Stimulated activated naive B cell treated with anti-CD40 and anti-IgM and Interleukin-4, amounts not matched to agents 10 μg/mL and 1 μg/mL and 100 μg/mL, for 72 hours (primary cell): Measurements from ENCODE around the gene HIPK2.

Experiments used
- ATAC-seq, 2 donors: fragments of 150-1000 bp; cut with Tn5 transposase; replicated peaks; 2 replicates each; pipeline ENCODE4 v1.10.0; 2021; ENCODE audit warnings: moderate library complexity in 1 of 2
- DNase-seq: peaks from one replicate; pipeline ENCODE4 v3.0.0; 2021
- H3K27ac Mint-ChIP-seq: one replicate; pipeline ENCODE4 v1.8.0; 2022; ENCODE audit warnings: mild to moderate bottlenecking, mixed read lengths
- H3K27me3 Mint-ChIP-seq, 2 donors: one replicate each; pipeline ENCODE4 v1.8.0; 2022; ENCODE audit warnings: mixed read lengths in 2 of 2
- H3K36me3 Mint-ChIP-seq, 2 donors: one replicate each; pipeline ENCODE4 v1.8.0; 2022; ENCODE audit warnings: mixed read lengths in 2 of 2, mild to moderate bottlenecking in 1 of 2
- H3K4me1 Mint-ChIP-seq, 2 donors: one replicate each; pipeline ENCODE4 v1.8.0; 2022; ENCODE audit warnings: mixed read lengths in 2 of 2, mild to moderate bottlenecking in 1 of 2
- H3K4me3 Mint-ChIP-seq, 2 donors: one replicate each; pipeline ENCODE4 v1.8.0; 2022; ENCODE audit warnings: mild to moderate bottlenecking in 2 of 2, mixed read lengths in 2 of 2, moderate library complexity in 1 of 2
- H3K9me3 Mint-ChIP-seq, 2 donors: one replicate each; pipeline ENCODE4 v1.8.0; 2022; ENCODE audit warnings: mixed read lengths in 2 of 2, mild to moderate bottlenecking in 1 of 2

The HIPK2 gene

DNA sequence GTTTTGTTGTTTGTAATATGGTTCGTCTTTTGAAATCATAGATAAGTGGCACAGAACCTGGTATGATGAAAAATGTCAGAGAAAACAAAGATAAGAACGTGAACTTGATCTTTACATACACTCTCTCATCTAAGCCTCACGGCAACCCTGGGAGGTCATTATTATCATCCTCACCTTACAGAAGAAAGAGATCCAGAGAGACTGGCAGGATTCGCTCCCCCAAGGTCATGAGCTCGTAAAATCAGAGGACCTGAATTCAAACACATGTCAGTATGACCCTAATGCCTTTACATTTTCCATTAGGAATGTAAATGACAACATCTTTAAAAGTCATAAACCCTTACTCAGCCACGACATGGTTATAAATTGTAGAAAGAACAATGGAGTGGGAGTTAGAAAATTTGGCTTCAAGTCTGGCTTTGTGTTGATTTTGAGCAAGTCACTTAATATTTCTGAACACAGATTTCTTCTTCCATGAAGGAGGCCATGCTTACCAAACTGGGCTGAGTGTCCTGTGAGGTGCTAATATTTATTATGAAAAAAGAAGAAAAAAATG is 35.9 kb downstream of the HIPK2 start:
- Mint-ChIP-seq H3K36me3 (peaks cover 15 to 27% of the 10 kb centered on the region in 2 donors), H3K4me3 (no peak overlapping the region), H3K9me3 (no peaks in the 10 kb centered on the region), H3K27me3 (no peaks in the 10 kb centered on the region), H3K4me1 (peaks cover 30 to 49% of the 10 kb centered on the region in 2 donors), H3K27ac (no peak overlapping the region)
- no peak for DNase-seq
- no peak for ATAC-seq

DNA sequence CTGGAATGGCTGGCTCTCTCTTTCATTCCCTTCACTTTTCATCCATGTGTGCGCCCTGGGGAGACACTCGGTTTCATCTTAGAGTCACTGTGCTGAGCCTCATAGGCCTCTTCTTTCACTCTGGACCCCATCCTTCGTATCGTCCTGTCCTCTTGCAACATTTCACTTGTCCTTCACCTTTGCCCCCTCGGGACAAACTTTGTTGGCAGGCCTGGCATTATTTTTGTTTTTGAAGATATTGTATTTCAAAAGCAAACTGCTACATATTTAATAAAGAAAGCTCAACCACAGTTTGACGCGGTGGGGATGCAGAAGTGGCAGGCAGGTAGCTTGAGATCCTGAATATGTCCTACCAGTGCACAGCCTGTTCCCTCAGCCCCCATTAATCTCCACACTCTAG is 36.6 kb downstream of the HIPK2 start:
- ATAC-seq: no peak
- no peak overlapping the region for H3K27ac Mint-ChIP-seq
- peaks cover 28 to 45% of the 10 kb centered on the region in 2 donors for H3K4me1 Mint-ChIP-seq
- no peak overlapping the region for H3K4me3 Mint-ChIP-seq
- no peaks in the 10 kb centered on the region for H3K27me3 Mint-ChIP-seq
- H3K9me3 Mint-ChIP-seq: no peaks in the 10 kb centered on the region
- peaks cover 19 to 29% of the 10 kb centered on the region in 2 donors for H3K36me3 Mint-ChIP-seq
- DNase-seq: no peak

DNA sequence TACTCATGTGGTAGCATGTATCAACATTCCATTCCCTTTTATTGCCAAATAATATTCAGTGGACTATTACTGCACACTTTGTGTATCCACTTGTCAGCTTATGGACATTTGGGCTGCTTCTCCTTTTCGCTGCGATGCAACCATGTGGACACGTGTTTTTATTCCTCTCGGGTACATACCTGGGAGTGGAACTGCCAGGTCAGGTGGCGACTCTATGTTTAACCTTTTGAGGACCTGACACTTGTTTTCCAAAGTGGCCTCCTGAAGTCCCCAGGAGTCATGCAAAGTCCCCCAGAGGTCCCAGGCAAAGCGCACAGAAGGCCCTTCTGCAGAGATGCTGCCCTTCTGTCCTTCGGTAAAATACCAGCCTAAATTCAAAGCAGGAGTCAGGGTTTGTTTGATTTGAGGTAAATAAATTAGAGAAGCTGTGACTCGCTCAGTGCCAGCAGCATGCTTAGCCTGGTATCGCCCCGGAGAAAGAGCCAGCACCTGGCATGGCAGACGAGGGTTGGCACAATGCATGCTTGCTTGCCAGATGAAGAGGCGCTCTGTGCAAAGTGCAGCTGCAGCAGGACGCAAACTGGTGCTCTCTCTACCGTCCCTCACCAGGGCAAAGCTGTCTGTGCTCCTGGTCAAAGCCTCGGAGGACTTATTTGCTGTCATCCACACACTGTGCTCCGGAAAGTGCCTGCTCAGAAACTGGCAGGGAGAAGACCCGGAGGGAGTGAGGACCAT is 37.8 kb downstream of the HIPK2 start:
- Mint-ChIP-seq H3K27ac (no peak overlapping the region), H3K4me1 (peaks cover 36 to 49% of the 10 kb centered on the region in 2 donors), H3K27me3 (no peaks in the 10 kb centered on the region), H3K9me3 (no peaks in the 10 kb centered on the region), H3K4me3 (no peak overlapping the region), H3K36me3 (peaks cover 25 to 40% of the 10 kb centered on the region in 2 donors)
- no peak for ATAC-seq
- no peak for DNase-seq

DNA sequence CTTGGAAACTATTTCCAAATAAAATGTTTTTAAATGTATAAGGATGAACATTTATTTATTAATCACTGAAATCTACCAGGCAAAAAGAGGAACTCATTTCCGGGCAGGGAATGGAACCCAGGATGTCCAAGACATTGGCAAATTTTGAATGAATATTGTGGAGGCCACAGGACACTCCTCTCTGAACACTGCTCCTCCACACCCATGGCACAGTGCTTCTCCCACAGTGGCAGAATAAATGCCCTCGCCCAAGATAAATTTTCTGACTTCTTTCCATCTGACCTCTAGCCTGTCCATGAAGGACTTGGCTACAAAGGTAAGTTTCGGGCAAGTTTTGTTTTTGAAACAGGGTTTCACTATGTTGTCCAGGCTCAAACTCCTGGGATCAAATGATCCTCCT is 39.0 kb downstream of the HIPK2 start:
- no peak overlapping the region for H3K27ac Mint-ChIP-seq
- ATAC-seq: no peak
- no peaks in the 10 kb centered on the region for H3K27me3 Mint-ChIP-seq
- H3K4me1 Mint-ChIP-seq: peaks cover 36 to 49% of the 10 kb centered on the region in 2 donors
- DNase-seq: no peak
- H3K9me3 Mint-ChIP-seq: no peaks in the 10 kb centered on the region
- H3K4me3 Mint-ChIP-seq: no peak overlapping the region
- H3K36me3 Mint-ChIP-seq: peaks cover 18 to 33% of the 10 kb centered on the region in 2 donors

DNA sequence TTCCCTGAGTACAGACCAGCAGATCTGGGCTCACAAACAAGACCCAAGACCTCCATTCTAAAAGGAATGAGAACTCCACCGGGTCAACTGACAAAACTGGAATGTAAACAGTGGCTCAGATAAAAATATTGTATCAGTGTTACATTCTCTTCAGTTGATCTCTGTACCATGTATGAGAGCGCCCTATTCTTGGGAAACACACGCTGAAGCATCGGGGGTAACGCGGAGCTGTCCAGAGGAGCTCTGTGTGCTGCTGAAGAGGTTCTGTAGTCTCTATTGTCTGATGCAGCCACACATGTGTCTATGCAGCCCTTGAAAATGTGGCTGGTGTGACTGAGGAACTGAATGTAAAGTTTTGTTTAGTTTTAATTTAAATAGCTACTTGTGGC is 39.7 kb downstream of the HIPK2 start:
- Mint-ChIP-seq H3K9me3 (no peaks in the 10 kb centered on the region), H3K27me3 (no peaks in the 10 kb centered on the region)

DNA sequence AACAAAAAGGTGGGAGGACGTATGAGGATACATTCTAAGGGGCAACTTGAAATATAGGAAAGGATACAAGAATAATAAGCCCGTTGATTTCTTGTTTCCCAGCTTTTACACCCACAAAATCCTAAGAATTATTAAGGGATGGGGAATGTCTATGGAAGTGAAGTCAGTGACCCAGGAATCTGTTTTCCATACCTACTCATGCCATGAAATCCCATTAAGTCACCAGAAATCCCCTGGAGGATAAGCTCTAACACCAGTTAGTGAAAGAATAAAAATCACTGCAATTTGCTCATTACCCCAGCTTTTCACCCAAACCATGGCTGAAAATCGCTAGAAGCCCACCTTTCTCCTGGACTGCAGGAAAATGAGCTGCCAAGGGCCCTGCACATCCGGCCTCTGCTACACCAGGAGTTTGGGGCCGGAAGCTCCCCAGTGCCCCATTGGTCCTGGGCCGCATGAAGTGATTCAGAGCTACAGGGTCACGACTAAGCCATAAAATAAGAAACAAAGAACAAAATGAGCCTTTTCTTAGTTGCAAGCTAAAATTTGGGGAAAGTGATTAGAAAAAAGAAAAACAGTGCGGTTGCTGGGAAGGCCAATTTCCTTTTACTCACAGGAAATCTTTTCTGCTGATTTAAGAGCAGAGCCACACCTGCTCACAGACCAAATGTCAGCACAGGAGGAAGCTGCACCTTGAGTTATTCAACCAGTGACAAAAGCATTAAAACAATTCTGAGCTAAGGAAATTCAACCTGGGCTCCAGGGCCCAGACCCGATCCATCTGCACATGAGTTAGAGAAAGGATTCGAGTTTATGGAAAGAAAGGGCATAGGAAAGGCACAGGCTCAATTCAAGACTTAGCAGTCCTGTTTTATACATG is 40.3 kb downstream of the HIPK2 start:
- Mint-ChIP-seq H3K36me3 (peaks cover 18 to 36% of the 10 kb centered on the region in 2 donors), H3K4me3 (peak overlapping the region; percentile 18 to 30), H3K27me3 (no peaks in the 10 kb centered on the region), H3K9me3 (no peaks in the 10 kb centered on the region), H3K4me1 (peaks cover 33 to 46% of the 10 kb centered on the region in 2 donors), H3K27ac (peak overlapping the region; percentile 71)
- DNase-seq (no peak), ATAC-seq (peak; percentile 31 to 34)

More for the DNA sequence above, 39.7 kb downstream of the HIPK2 start:
- Mint-ChIP-seq H3K27ac (no peak overlapping the region), H3K4me3 (no peak overlapping the region), H3K36me3 (peaks cover 18 to 33% of the 10 kb centered on the region in 2 donors), H3K4me1 (peaks cover 36 to 46% of the 10 kb centered on the region in 2 donors)
- DNase-seq (no peak), ATAC-seq (no peak)

DNA sequence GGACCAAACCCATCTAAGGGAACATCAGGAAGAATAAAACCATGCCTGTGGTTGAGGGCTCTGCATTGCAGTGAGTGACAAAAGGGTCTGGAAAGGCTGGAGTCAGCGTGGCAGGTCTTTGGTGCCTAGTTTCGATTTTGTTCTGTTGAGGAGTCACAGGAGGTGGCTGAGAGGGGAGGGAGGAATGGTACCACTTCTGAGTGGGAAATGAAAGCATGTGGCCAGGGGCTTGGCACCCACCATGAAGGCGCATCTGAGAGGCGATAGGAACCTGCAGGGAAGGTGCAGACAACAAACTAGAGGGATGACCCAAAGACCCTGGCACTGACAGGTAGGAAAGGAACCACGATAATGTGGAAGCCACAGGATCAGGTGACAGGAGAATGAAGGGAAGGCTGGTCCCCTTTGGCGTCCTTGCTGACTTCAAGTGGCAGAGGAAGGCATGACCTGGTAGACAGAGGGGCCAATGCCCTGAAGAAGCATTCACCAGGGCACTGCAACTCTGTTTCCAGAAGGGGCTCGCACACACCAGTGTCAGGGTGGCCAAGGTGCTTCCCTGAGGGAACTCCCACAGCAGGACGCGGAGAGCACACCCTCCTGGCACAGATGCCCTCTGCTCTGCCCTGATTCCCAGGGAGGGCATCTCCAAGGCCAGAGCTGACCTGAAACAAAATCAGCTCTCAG is 41.7 kb downstream of the HIPK2 start:
- DNase-seq: no peak
- no peaks in the 10 kb centered on the region for H3K27me3 Mint-ChIP-seq
- H3K27ac Mint-ChIP-seq: no peak overlapping the region
- ATAC-seq: no peak
- H3K4me3 Mint-ChIP-seq: no peak overlapping the region
- H3K4me1 Mint-ChIP-seq: peaks cover 42 to 56% of the 10 kb centered on the region in 2 donors
- H3K36me3 Mint-ChIP-seq: peaks cover 12 to 29% of the 10 kb centered on the region in 2 donors
- peaks cover 0 to 1% of the 10 kb centered on the region in 2 donors for H3K9me3 Mint-ChIP-seq

DNA sequence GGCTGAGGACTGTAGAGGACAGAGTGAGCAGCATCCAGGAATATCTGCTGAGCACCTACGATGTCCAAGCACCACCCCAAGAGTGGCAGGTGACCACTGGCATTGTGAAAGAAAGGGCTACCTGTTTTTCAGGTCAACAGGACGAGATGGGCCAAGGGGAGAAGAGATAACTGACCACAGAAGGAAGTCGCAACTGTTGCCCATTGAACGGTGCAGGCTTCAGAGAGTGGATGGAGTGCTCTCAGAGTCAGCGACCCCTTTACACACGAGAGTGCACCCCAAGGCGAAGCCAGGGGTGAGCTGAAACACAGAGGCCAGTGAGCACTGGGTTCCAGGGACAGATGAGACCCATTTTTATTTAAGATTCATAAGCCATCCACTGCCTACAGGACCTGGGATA is 42.3 kb downstream of the HIPK2 start:
- Mint-ChIP-seq H3K4me1 (peaks cover 45 to 62% of the 10 kb centered on the region in 2 donors), H3K27ac (peak overlapping the region; percentile 25), H3K4me3 (no peak overlapping the region), H3K36me3 (peaks cover 12 to 29% of the 10 kb centered on the region in 2 donors), H3K27me3 (no peaks in the 10 kb centered on the region), H3K9me3 (peaks cover 0 to 1% of the 10 kb centered on the region in 2 donors)
- ATAC-seq (no peak), DNase-seq (no peak)

DNA sequence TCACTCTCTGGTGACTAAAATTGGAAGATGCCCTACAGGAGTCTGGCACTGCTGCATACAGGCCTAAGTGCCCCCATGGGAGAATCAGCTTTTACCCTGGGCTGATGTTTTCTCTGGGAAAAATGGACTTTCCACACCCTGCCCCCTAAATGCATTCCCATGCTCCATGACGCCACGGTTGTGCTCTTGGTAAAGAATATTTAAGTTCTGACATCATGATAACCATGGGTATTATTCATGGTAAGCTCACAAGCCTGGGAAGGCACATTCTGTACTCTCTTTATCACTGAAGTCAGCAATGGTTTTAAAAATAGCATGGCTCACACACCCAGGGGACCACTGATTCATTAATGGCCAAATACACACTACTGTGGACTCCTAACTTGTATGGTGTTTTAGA is 43.4 kb downstream of the HIPK2 start:
- no peak overlapping the region for H3K27ac Mint-ChIP-seq
- H3K27me3 Mint-ChIP-seq: no peaks in the 10 kb centered on the region
- peaks cover 12 to 29% of the 10 kb centered on the region in 2 donors for H3K36me3 Mint-ChIP-seq
- peaks cover 44 to 63% of the 10 kb centered on the region in 2 donors for H3K4me1 Mint-ChIP-seq
- ATAC-seq (no peak), DNase-seq (no peak)
- H3K4me3 Mint-ChIP-seq: no peak overlapping the region
- H3K9me3 Mint-ChIP-seq: peaks cover 0 to 1% of the 10 kb centered on the region in 2 donors

DNA sequence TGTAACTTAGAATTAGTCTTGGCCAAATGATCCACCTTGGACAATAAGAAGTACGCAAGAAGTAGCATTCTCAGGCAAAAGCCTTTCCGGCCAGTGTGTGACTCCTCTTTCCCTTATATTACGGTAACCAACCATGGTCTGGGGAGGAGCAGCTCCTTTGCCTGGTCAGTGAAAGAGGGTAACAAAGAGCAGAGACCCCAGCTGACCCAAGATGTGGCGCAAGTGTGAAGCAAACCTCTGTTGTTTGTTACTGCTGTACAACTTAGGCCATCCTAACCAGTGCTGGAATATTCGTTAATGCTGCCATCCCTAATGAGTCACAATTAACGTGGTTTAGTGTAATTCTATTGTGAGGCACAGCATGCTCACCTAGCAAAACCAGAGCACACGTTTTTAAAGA is 44.0 kb downstream of the HIPK2 start:
- no peak overlapping the region for H3K27ac Mint-ChIP-seq

DNA sequence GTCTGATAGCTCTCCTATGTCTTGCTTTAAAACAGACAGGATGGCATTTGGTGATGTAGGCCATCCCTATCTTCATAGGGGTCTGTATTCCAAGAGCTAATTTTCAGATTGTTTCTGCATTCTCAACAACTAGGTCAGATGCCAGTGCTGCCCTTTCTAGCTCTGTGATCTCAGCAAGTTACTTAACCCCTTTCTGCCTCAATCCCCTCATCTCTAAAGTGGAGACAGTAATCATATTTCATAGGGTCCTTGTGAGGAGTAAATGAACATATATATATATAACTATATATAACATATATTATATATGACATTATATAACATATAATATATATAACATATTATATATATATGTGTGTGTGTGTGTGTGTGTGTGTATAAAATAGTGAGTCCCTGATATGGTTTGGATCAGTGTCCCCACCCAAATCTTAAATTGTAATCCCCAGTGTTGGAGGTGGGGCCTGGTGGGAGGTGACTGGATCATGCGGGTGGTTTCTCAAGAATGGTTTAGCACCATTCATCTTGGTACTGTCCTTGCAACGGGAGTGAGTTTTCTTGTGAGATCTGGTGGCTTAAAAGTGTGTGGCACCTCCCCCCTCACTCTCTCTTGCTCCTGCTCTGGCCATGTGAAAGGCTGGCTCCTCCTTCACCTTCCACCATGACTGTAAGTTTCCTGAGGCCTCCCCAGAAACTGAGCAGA is 45.2 kb downstream of the HIPK2 start:
- no peak overlapping the region for H3K4me3 Mint-ChIP-seq
- peaks cover 32 to 49% of the 10 kb centered on the region in 2 donors for H3K4me1 Mint-ChIP-seq
- ATAC-seq (no peak), DNase-seq (no peak)
- peaks cover 1 to 4% of the 10 kb centered on the region in 2 donors for H3K9me3 Mint-ChIP-seq
- H3K27ac Mint-ChIP-seq: no peak overlapping the region
- peaks cover 16 to 36% of the 10 kb centered on the region in 2 donors for H3K36me3 Mint-ChIP-seq
- no peaks in the 10 kb centered on the region for H3K27me3 Mint-ChIP-seq

More for the DNA sequence above, 44.0 kb downstream of the HIPK2 start:
- Mint-ChIP-seq H3K4me1 (peaks cover 41 to 60% of the 10 kb centered on the region in 2 donors), H3K4me3 (no peak overlapping the region), H3K27me3 (no peaks in the 10 kb centered on the region), H3K9me3 (peaks cover 1 to 4% of the 10 kb centered on the region in 2 donors), H3K36me3 (peaks cover 16 to 32% of the 10 kb centered on the region in 2 donors)
- no peak for DNase-seq
- no peak for ATAC-seq

DNA sequence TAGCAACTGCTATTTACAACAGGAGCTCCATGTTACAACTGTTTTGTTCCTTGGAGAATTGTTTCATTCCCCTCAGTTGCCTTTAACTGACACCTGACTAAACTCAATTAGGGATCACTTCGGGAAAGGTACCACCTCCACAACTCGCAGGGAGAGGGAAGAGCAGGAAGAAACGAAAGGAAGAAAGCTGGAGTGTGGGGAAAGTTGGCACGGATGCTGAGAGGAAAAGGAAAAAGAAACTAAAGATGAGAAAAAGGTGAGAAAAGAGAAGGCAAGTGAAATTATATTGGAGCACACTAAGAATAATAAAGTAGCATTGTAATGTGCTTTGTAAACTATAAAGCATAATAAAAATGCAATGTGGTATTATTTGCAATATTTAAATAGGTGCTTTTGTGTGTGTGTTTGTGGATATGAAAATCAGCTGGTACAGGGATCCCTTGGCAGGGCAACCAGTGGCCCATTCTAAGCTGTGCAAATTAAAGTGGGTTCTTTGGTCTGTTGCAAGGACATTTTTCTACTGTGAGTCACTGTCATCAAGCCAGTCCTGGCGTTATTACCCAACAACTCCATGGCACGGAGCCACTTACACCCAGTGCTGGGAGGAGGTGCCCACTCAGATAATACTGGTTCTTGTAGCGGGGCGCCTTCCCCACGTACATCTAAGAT is 45.9 kb downstream of the HIPK2 start:
- H3K4me1 Mint-ChIP-seq: peaks cover 29 to 49% of the 10 kb centered on the region in 2 donors
- H3K9me3 Mint-ChIP-seq: peaks cover 1 to 4% of the 10 kb centered on the region in 2 donors
- H3K4me3 Mint-ChIP-seq: peak overlapping the region in 1 of 2 donors; percentile 35
- DNase-seq (no peak), ATAC-seq (no peak)
- H3K36me3 Mint-ChIP-seq: peaks cover 16 to 34% of the 10 kb centered on the region in 2 donors
- no peaks in the 10 kb centered on the region for H3K27me3 Mint-ChIP-seq
- peak overlapping the region; percentile 20 for H3K27ac Mint-ChIP-seq
